IPS-18c (cell line): ENCODE data around the gene ZBED6.
"Not testable (repeated sequence)": the region's sequence is repeated elsewhere in the genome, so short reads cannot be mapped to it uniquely, and the experiment has no call there.

Experiments
- H3K4me3 ChIP-seq: 2 replicates; pipeline ENCODE4 v1.7.0; 2013; ENCODE audit warnings: low read depth, mild to moderate bottlenecking, low read length, moderate library complexity; ENCODE audit not compliant: insufficient read depth
- H3K9me3 ChIP-seq: one replicate; pipeline ENCODE4 v1.6.1; 2013; ENCODE audit warnings: mild to moderate bottlenecking, low read length, moderate library complexity; ENCODE audit not compliant: control insufficient read depth, insufficient read depth

ZBED6 gene

GRCh38 chr1:203813581-203814341 is 18.3 kb downstream of the ZBED6 start:
- Histone ChIP-seq H3K9me3 (no peaks in the 10 kb centered on the region), H3K4me3 (no peak overlapping the region)

- Histone ChIP-seq H3K9me3 (no peaks in the 10 kb centered on the region), H3K4me3 (no peak overlapping the region)
Observed at GRCh38 chr1:203818399-203818798, 23.0 kb downstream of the ZBED6 start.

- no peaks in the 10 kb centered on the region for H3K9me3 ChIP-seq
- no peak overlapping the region for H3K4me3 ChIP-seq
Observed at GRCh38 chr1:203823306-203823705, 27.9 kb downstream of the ZBED6 start.

- Histone ChIP-seq H3K4me3 (no peak overlapping the region), H3K9me3 (no peaks in the 10 kb centered on the region)
Observed at GRCh38 chr1:203826175-203826574, 30.8 kb downstream of the ZBED6 start.

GRCh38 chr1:203828002-203828401 is 32.6 kb downstream of the ZBED6 start:
- no peak overlapping the region for H3K4me3 ChIP-seq
- H3K9me3 ChIP-seq = no peaks in the 10 kb centered on the region

GRCh38 chr1:203828503-203828902 is 33.1 kb downstream of the ZBED6 start:
- H3K9me3 ChIP-seq = no peaks in the 10 kb centered on the region
- H3K4me3 ChIP-seq = no peak overlapping the region

GRCh38 chr1:203829247-203829646 is 33.8 kb downstream of the ZBED6 start:
- H3K9me3 ChIP-seq, H3K4me3 ChIP-seq: not testable (repeated sequence)

- no peaks in the 10 kb centered on the region for H3K9me3 ChIP-seq
Observed at GRCh38 chr1:203835476-203835875, 40.1 kb downstream of the ZBED6 start.

GRCh38 chr1:203839081-203839480 is 43.7 kb downstream of the ZBED6 start:
- H3K9me3 ChIP-seq = no peaks in the 10 kb centered on the region
- H3K4me3 ChIP-seq = no peak overlapping the region

More at GRCh38 chr1:203835476-203835875, 40.1 kb downstream of the ZBED6 start:
- H3K4me3 ChIP-seq = no peak overlapping the region

GRCh38 chr1:203840208-203840808 is 44.9 kb downstream of the ZBED6 start:
- no peaks in the 10 kb centered on the region for H3K9me3 ChIP-seq
- no peak overlapping the region for H3K4me3 ChIP-seq

- Histone ChIP-seq H3K4me3 (no peak overlapping the region), H3K9me3 (no peaks in the 10 kb centered on the region)
Observed at GRCh38 chr1:203842559-203842876, 47.1 kb downstream of the ZBED6 start.

GRCh38 chr1:203843435-203843834 is 48.0 kb downstream of the ZBED6 start:
- H3K9me3 ChIP-seq = no peaks in the 10 kb centered on the region
- H3K4me3 ChIP-seq = no peak overlapping the region
